Memory B cell (primary cell): ENCODE measurements around the gene PRKAA2.

ENCODE experiments used
- ATAC-seq: fragments of 150-1000 bp; cut with Tn5 transposase; 2 replicates; pipeline ENCODE4 v1.10.0; 2021; ENCODE audit warnings: low read depth, mild to moderate bottlenecking, moderate library complexity
- DNase-seq, 2 donors: peaks; one replicate each; pipeline ENCODE4 v3.0.0; 2022; ENCODE audit warnings: low spot score in 2 of 2
- H3K27ac Mint-ChIP-seq: one replicate; pipeline ENCODE4 v1.8.0; 2022; ENCODE audit warnings: mild to moderate bottlenecking, moderate library complexity, mixed read lengths
- H3K27me3 Mint-ChIP-seq: one replicate; pipeline ENCODE4 v1.8.0; 2022; ENCODE audit warnings: mixed read lengths
- H3K36me3 Mint-ChIP-seq: one replicate; pipeline ENCODE4 v1.8.0; 2022; ENCODE audit warnings: mild to moderate bottlenecking, mixed read lengths
- H3K4me1 Mint-ChIP-seq: one replicate; pipeline ENCODE4 v1.8.0; 2022; ENCODE audit warnings: mixed read lengths
- H3K4me3 Mint-ChIP-seq: one replicate; pipeline ENCODE4 v1.8.0; 2022; ENCODE audit warnings: mild to moderate bottlenecking, moderate library complexity, mixed read lengths
- H3K9me3 Mint-ChIP-seq: one replicate; pipeline ENCODE4 v1.8.0; 2022; ENCODE audit warnings: mixed read lengths

PRKAA2 gene

GRCh38 chr1:56671085-56671484, 26.0 kb downstream of the PRKAA2 start:
- no peaks in the 10 kb centered on the region for H3K36me3 Mint-ChIP-seq
- peaks cover 6% of the 10 kb centered on the region for H3K27me3 Mint-ChIP-seq
- ATAC-seq = no peak
- H3K4me3 Mint-ChIP-seq = no peak overlapping the region
- H3K27ac Mint-ChIP-seq = no peak overlapping the region
- no peaks in the 10 kb centered on the region for H3K4me1 Mint-ChIP-seq
- no peaks in the 10 kb centered on the region for H3K9me3 Mint-ChIP-seq
- DNase-seq = no peak

GRCh38 chr1:56671542-56671941, 26.4 kb downstream of the PRKAA2 start:
- H3K9me3 Mint-ChIP-seq = no peaks in the 10 kb centered on the region
- no peaks in the 10 kb centered on the region for H3K4me1 Mint-ChIP-seq
- H3K27me3 Mint-ChIP-seq = peaks cover 4% of the 10 kb centered on the region
- no peak for ATAC-seq
- H3K27ac Mint-ChIP-seq = no peak overlapping the region
- DNase-seq = no peak
- no peaks in the 10 kb centered on the region for H3K36me3 Mint-ChIP-seq
- H3K4me3 Mint-ChIP-seq = no peak overlapping the region

- Mint-ChIP-seq H3K27ac (no peak overlapping the region), H3K4me3 (no peak overlapping the region), H3K36me3 (no peaks in the 10 kb centered on the region), H3K4me1 (no peaks in the 10 kb centered on the region), H3K27me3 (peaks cover 4% of the 10 kb centered on the region), H3K9me3 (no peaks in the 10 kb centered on the region)
- DNase-seq (no peak), ATAC-seq (no peak)
Measured at GRCh38 chr1:56672579-56672978, 27.5 kb downstream of the PRKAA2 start.

GRCh38 chr1:56675763-56676162, 30.6 kb downstream of the PRKAA2 start:
- no peaks in the 10 kb centered on the region for H3K9me3 Mint-ChIP-seq

GRCh38 chr1:56676571-56677035, 31.5 kb downstream of the PRKAA2 start:
- H3K9me3 Mint-ChIP-seq = no peaks in the 10 kb centered on the region
- no peak overlapping the region for H3K4me3 Mint-ChIP-seq
- no peaks in the 10 kb centered on the region for H3K4me1 Mint-ChIP-seq
- no peak overlapping the region for H3K27ac Mint-ChIP-seq
- H3K27me3 Mint-ChIP-seq = peaks cover 9% of the 10 kb centered on the region
- no peaks in the 10 kb centered on the region for H3K36me3 Mint-ChIP-seq
- DNase-seq (no peak), ATAC-seq (no peak)

More at GRCh38 chr1:56675763-56676162, 30.6 kb downstream of the PRKAA2 start:
- Mint-ChIP-seq H3K36me3 (no peaks in the 10 kb centered on the region), H3K4me3 (no peak overlapping the region), H3K27ac (no peak overlapping the region), H3K4me1 (no peaks in the 10 kb centered on the region), H3K27me3 (peaks cover 9% of the 10 kb centered on the region)
- DNase-seq (no peak), ATAC-seq (no peak)

- Mint-ChIP-seq H3K36me3 (no peaks in the 10 kb centered on the region), H3K9me3 (no peaks in the 10 kb centered on the region), H3K4me3 (no peak overlapping the region), H3K27me3 (peaks cover 7% of the 10 kb centered on the region), H3K4me1 (no peaks in the 10 kb centered on the region), H3K27ac (no peak overlapping the region)
- no peak for DNase-seq
- ATAC-seq = no peak
Measured at GRCh38 chr1:56683569-56683968, 38.5 kb downstream of the PRKAA2 start.

- Mint-ChIP-seq H3K9me3 (no peaks in the 10 kb centered on the region), H3K27ac (no peak overlapping the region), H3K4me1 (no peaks in the 10 kb centered on the region), H3K27me3 (peaks cover 2% of the 10 kb centered on the region), H3K36me3 (no peaks in the 10 kb centered on the region), H3K4me3 (no peak overlapping the region)
- DNase-seq = no peak
- no peak for ATAC-seq
Measured at GRCh38 chr1:56686169-56686568, 41.1 kb downstream of the PRKAA2 start.

- DNase-seq (no peak), ATAC-seq (no peak)
- Mint-ChIP-seq H3K27ac (no peak overlapping the region), H3K4me3 (no peak overlapping the region), H3K4me1 (no peaks in the 10 kb centered on the region), H3K9me3 (no peaks in the 10 kb centered on the region), H3K27me3 (peaks cover 2% of the 10 kb centered on the region), H3K36me3 (no peaks in the 10 kb centered on the region)
Measured at GRCh38 chr1:56688522-56689026, 43.5 kb downstream of the PRKAA2 start.

- no peak for DNase-seq
- H3K27ac Mint-ChIP-seq = no peak overlapping the region
- ATAC-seq = no peak
- H3K36me3 Mint-ChIP-seq = peaks cover 2% of the 10 kb centered on the region
- no peaks in the 10 kb centered on the region for H3K4me1 Mint-ChIP-seq
- peaks cover 4% of the 10 kb centered on the region for H3K27me3 Mint-ChIP-seq
- no peak overlapping the region for H3K4me3 Mint-ChIP-seq
- peaks cover 5% of the 10 kb centered on the region for H3K9me3 Mint-ChIP-seq
Measured at GRCh38 chr1:56696663-56697062, 51.5 kb downstream of the PRKAA2 start.

GRCh38 chr1:56703747-56704146, 58.6 kb downstream of the PRKAA2 start:
- H3K27me3 Mint-ChIP-seq = peaks cover 5% of the 10 kb centered on the region
- no peak overlapping the region for H3K27ac Mint-ChIP-seq
- DNase-seq = no peak
- H3K36me3 Mint-ChIP-seq = peaks cover 2% of the 10 kb centered on the region
- no peak overlapping the region for H3K4me3 Mint-ChIP-seq
- H3K9me3 Mint-ChIP-seq = peaks cover 5% of the 10 kb centered on the region
- no peak for ATAC-seq
- H3K4me1 Mint-ChIP-seq = no peaks in the 10 kb centered on the region

GRCh38 chr1:56707379-56707778, 62.3 kb downstream of the PRKAA2 start:
- no peak overlapping the region for H3K27ac Mint-ChIP-seq
- no peak for DNase-seq
- peaks cover 4% of the 10 kb centered on the region for H3K27me3 Mint-ChIP-seq
- ATAC-seq = no peak
- no peaks in the 10 kb centered on the region for H3K4me1 Mint-ChIP-seq
- H3K9me3 Mint-ChIP-seq = no peaks in the 10 kb centered on the region
- no peak overlapping the region for H3K4me3 Mint-ChIP-seq
- no peaks in the 10 kb centered on the region for H3K36me3 Mint-ChIP-seq

- ATAC-seq (peak; percentile 51), DNase-seq (peak in 1 of 2 donors; percentile 37)
- Mint-ChIP-seq H3K4me1 (no peaks in the 10 kb centered on the region), H3K27me3 (peaks cover 4% of the 10 kb centered on the region), H3K27ac (no peak overlapping the region), H3K36me3 (no peaks in the 10 kb centered on the region), H3K4me3 (no peak overlapping the region), H3K9me3 (no peaks in the 10 kb centered on the region)
Measured at GRCh38 chr1:56709269-56709880, 64.3 kb downstream of the PRKAA2 start.

- H3K36me3 Mint-ChIP-seq = no peaks in the 10 kb centered on the region
- no peak for ATAC-seq
- H3K27me3 Mint-ChIP-seq = peaks cover 4% of the 10 kb centered on the region
- DNase-seq = no peak
- H3K4me3 Mint-ChIP-seq = no peak overlapping the region
- H3K9me3 Mint-ChIP-seq = no peaks in the 10 kb centered on the region
- no peaks in the 10 kb centered on the region for H3K4me1 Mint-ChIP-seq
- no peak overlapping the region for H3K27ac Mint-ChIP-seq
Measured at GRCh38 chr1:56709995-56710394, 64.9 kb downstream of the PRKAA2 start.

- DNase-seq (no peak), ATAC-seq (no peak)
- Mint-ChIP-seq H3K4me1 (no peaks in the 10 kb centered on the region), H3K4me3 (no peak overlapping the region), H3K36me3 (no peaks in the 10 kb centered on the region), H3K9me3 (no peaks in the 10 kb centered on the region), H3K27ac (no peak overlapping the region), H3K27me3 (peaks cover 4% of the 10 kb centered on the region)
Measured at GRCh38 chr1:56710646-56711045, 65.5 kb downstream of the PRKAA2 start.

- H3K27me3 Mint-ChIP-seq = peaks cover 2% of the 10 kb centered on the region
- H3K4me1 Mint-ChIP-seq = no peaks in the 10 kb centered on the region
- H3K36me3 Mint-ChIP-seq = no peaks in the 10 kb centered on the region
- no peak for DNase-seq
- H3K4me3 Mint-ChIP-seq = no peak overlapping the region
- ATAC-seq = no peak
- H3K9me3 Mint-ChIP-seq = no peaks in the 10 kb centered on the region
- no peak overlapping the region for H3K27ac Mint-ChIP-seq
Measured at GRCh38 chr1:56712150-56712549, 67.0 kb downstream of the PRKAA2 start.
